Astrocyte of the cerebellum (primary cell): Measurements from ENCODE around the gene ACSM4.
A peak's percentile ranks its signal among the peaks of the same experiment; 100 is the strongest.

ENCODE experiments used
- DNase-seq: peaks from one replicate; pipeline ENCODE4 v3.0.0-alpha.2; 2011; ENCODE audit warnings: low read depth
- H3K4me3 ChIP-seq: 2 replicates; pipeline ENCODE4 v1.5.1; 2011; ENCODE audit warnings: mild to moderate bottlenecking, low read depth, low read length, moderate library complexity
- CTCF ChIP-seq: IDR thresholded peaks from 2 replicates; pipeline ENCODE4 v1.5.1; 2012; ENCODE audit warnings: low read length, low read depth, moderate library complexity, mild to moderate bottlenecking; ENCODE audit errors: missing control alignments
- in situ Hi-C: cut with HindIII; loops from 2 replicates; pipeline ENCODE4 v1.10.0; 2017; ENCODE audit warnings: low sequenced_read_pairs

The ACSM4 gene

DNA sequence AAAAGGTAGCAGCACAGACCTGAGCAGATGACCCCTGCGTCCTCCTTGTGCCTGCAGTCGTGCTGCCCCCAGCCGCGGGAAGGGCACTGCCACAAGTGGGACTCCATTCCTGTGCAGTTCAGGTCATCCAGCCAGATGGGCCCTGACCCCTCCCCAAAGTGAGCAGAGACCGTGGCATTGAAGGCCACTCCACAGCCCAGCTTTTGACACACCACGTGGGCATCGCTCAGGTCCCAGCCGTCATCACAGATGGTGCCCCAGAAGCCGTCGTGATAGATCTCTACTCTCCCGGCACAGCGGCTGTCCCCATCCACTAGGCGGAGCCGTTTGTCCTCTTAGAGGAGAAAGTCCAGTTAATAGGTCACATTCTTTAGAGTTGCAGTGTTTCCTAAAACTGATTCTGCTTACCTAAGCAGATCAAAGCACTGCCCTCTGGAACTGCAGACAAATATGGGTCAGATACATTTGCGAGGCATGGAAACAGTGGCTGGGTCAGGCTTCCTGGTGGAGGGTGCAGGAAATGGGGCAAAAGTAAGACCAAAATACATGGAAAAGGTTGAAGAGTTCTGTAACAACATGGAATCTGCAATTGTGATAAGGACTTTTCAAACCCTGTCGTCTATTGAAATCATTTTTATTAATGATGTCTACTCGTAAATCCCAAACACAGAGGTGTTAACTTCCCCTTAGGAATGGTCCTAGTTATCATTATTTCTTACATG is 70.7 kb downstream of the ACSM4 start:
- peak; percentile 38 for TF ChIP-seq CTCF
- DNase-seq, result no peak
- in situ Hi-C loops, result no loop called here
- H3K4me3 ChIP-seq, result no peak overlapping the region

DNA sequence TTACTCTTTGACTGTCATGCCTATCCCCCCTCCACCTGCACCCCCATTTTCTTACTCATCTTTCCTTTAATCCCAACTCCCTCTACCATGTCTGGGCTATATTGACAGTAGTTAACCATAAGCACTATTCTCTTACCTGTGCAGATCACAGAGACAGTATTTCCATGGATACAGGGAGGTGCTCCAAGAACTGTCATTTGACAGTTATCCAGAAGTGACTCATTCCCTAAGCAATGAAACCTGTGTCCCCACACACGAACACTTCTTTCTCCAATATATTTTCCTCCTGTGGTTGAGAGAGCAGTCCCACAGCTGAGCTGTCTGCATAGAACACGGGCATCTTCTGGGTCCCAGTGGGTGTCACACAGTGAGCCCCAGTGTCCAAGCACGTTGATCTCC is 71.3 kb downstream of the ACSM4 start:
- TF ChIP-seq CTCF, result no peak
- in situ Hi-C loops, result no loop called here
- DNase-seq, result no peak
- no peak overlapping the region for H3K4me3 ChIP-seq

- DNase-seq, result no peak
- H3K4me3 ChIP-seq, result no peak overlapping the region
- in situ Hi-C loops, result no loop called here
- no peak for TF ChIP-seq CTCF
These were observed 72.3 kb downstream of the ACSM4 start for GRCh38 chr12:7376196-7376595.
